Stimulated activated CD8-positive, alpha-beta memory T cell treated with anti-CD3 and anti-CD28 coated beads, Interleukin-15, amount 100 ng/mL, for 1 hour (primary cell): ENCODE data around the gene WDR86.

Source experiments
- DNase-seq: peaks from one replicate; pipeline ENCODE4 v3.0.0-alpha.2; 2020; ENCODE audit warnings: low read depth

Gene WDR86

GRCh38 chr7:151427705-151428377, 18.0 kb upstream of the WDR86 start:
- no peak for DNase-seq

- DNase-seq: no peak
These were observed 17.3 kb upstream of the WDR86 start for GRCh38 chr7:151426904-151427704.

GRCh38 chr7:151426441-151426903, 16.6 kb upstream of the WDR86 start:
- DNase-seq: no peak

- DNase-seq: no peak
These were observed 16.0 kb upstream of the WDR86 start for GRCh38 chr7:151425670-151426440.

GRCh38 chr7:151424799-151425198, 15.0 kb upstream of the WDR86 start:
- DNase-seq: no peak

GRCh38 chr7:151423936-151424335, 14.1 kb upstream of the WDR86 start:
- DNase-seq: no peak

GRCh38 chr7:151423226-151423625, 13.4 kb upstream of the WDR86 start:
- no peak for DNase-seq

- DNase-seq: no peak
These were observed 12.4 kb upstream of the WDR86 start for GRCh38 chr7:151422212-151422611.

GRCh38 chr7:151420144-151420543, 10.3 kb upstream of the WDR86 start:
- DNase-seq: no peak

GRCh38 chr7:151416941-151417315, 7.1 kb upstream of the WDR86 start:
- DNase-seq: no peak

GRCh38 chr7:151416112-151416940, 6.5 kb upstream of the WDR86 start:
- DNase-seq: no peak

GRCh38 chr7:151415375-151416105, 5.7 kb upstream of the WDR86 start:
- DNase-seq: no peak

- DNase-seq: no peak
These were observed 3.4 kb upstream of the WDR86 start for GRCh38 chr7:151413241-151413640.

GRCh38 chr7:151412318-151412717, 2.5 kb upstream of the WDR86 start:
- no peak for DNase-seq

- no peak for DNase-seq
These were observed 1.7 kb upstream of the WDR86 start for GRCh38 chr7:151411551-151411950.

GRCh38 chr7:151410405-151411390, 860 bp upstream of the WDR86 start:
- no peak for DNase-seq

- DNase-seq: peak; percentile 18
These were observed 785 bp downstream of the WDR86 start for GRCh38 chr7:151408839-151409666.

- no peak for DNase-seq
These were observed 1.4 kb downstream of the WDR86 start for GRCh38 chr7:151408498-151408838.
